Activated CD4-positive, alpha-beta T cell treated with anti-CD3 and anti-CD28 coated beads, Interleukin-2, amount 50 U/mL, for 1 hour (primary cell): ENCODE data around the gene GABRA4.

Experiments
- DNase-seq: peaks from one replicate; pipeline ENCODE4 v3.0.0-alpha.2; 2020

The GABRA4 gene

DNA sequence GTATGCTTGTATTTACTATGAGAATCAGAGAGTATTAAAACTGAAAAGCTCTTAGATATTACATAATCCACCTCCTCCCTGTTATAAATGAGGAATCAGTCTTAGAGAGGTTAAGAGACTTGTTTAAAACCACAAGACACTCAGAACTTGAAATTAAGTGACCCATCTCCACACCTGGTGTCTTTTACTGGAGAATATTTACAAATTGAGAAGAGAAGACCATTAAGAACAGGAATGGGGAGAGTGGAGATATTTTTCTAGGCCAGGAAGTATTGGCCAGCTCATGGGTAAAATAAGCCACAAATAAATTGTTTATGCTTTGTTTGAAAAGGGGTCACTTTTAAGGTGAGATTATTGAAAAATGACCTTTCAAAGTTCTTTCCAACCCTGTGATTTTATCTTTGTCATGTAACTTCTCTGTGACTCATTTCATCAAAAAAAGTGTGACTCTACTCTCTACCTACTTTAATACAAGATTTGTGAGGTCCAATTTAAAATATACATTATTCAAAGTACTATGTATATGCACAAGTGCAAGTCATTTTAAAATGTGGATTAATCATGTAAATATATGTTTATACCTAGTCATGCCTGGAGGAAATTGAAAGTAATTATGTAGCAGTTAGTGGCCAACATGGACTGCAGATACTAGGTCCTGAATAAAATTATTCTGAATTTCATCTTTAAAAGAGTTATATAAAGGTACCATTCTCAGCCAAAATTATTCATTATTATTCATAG is 68.4 kb downstream of the GABRA4 start:
- DNase-seq = no peak

DNA sequence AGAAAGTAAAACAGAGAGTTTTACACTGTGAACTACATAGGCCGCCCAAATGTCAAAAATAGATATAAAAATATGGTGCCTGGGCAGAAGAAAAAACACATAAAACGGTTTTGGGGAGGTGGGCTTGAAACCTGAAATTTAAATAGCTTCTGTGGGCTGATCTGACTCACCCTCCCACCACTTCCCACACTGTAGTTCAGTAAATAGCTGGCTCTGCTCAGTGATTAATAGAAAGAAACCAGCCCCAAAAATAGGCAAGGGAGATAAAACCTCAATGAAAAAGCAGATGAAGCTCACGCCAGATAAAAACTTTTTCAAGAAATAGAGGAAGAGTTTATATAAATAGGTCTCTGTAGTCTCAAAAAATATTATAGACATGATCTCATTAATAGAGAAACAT is 71.2 kb downstream of the GABRA4 start:
- DNase-seq = no peak

DNA sequence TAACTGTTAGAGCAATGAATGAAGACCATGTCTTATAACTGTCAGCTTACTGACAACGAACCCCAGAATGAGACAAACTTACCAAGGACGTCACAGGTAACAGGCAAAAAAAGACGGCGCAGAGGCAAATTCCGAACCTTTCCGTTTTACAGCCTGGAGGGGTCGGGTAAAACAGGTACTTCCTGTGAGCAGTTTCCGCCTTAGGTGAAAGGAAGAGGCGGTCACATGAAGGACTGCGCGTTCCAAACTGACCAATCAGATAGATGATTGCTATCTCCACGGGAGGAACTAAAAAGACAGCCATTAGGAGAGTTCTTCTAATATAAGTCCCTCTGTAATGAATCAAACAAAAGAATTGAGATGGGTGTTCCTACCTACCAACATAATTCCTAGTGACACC is 84.3 kb downstream of the GABRA4 start, which contains the start of gene COX7B2:
COX7B2 (minus strand) TSS at position 168 of the 400 bp plus-strand sequence. CDS start 174,053 bp downstream, outside the sequence.
- DNase-seq = no peak

DNA sequence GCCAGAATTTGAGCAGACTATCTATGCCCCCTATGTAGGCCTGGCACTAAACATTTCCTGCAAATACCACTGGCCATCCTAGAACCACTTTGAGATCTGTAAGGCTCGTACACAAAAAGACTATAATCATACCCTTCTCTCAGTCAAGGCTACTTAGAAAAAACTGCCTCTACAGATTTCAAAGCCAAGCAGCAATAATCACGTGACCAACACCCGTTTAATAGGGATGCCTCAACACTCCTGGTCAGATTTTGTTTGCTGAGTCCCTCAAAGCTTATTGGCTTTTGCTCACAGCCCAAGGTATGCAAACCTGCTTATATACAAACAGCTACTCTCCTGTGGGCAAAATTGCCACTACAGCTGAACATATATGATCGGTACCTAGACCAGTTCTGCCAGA is 85.2 kb downstream of the GABRA4 start:
- DNase-seq = no peak

DNA sequence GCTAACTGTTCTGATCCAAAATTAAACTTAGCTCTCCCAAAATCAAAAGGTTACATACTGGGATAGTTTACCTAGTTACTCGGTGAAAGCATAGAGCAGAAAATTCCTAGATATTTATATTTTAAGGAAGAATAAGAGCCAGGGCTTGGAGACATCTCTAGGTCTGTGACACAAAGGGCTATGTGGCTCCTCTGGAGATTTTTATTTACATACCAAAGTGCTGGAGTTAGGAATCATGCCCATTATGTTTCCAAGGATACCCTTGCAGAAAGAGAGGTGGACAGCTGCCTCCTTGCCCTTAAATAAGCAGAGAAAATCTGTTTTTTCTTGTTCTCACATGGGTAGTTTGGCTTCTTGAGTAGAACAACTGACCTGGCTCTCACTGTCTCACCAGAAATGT is 93.3 kb downstream of the GABRA4 start:
- no peak for DNase-seq

DNA sequence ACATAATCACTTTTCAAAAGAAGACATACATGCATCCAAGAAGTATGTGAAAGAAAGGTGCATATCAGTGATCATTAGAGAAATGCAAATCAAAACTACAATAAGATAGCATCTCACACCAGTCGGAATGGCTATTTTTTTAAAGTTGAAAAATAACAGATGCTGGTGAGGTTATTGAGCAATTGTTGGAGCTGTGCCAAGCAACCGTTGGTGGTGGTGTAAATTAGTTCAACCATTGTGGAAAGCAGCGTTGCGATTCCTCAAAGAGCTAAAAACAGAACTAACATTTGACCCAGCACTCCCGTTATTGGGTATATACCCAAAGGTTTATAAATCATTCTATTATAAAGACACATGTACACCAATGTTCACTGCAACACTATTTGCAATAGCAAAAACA is 98.6 kb downstream of the GABRA4 start:
- DNase-seq = no peak

DNA sequence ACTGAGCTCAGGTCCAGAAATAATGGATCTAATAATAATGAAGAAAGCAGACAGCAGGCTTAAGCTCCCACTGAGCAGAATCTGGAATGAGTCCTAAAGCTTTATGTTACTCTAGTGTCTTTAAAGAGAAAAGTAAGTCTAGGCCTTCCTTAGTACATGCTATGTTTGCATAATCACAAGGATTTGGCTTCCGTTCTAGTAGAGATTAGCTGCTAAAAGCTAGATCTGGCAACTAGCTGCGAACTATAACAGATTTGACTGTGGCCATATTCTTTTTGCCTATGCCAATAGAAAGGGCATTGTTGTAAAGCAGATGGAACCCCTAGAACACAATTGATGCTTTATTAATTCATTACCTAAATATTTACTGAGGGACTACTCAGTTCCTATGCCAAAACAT is 103.3 kb downstream of the GABRA4 start:
- DNase-seq = no peak

DNA sequence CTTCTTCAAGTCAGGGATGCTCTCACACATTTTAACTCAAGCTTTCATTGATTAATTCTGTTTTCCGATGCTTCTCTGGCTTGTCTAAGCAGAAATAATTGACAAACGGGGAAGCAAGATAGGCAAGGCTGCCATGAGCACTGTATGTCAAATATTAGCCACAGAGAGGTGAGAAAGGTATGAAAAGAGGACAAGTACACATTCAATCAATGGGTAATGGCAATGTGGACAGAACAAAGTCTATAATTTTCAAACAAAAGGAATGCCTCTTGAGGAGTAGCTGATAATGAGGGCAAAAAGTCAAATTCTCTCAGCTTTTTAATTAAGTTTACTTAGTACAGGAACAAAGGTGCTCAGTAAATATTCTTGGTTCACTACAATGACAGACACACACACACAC is 104.0 kb downstream of the GABRA4 start:
- no peak for DNase-seq

DNA sequence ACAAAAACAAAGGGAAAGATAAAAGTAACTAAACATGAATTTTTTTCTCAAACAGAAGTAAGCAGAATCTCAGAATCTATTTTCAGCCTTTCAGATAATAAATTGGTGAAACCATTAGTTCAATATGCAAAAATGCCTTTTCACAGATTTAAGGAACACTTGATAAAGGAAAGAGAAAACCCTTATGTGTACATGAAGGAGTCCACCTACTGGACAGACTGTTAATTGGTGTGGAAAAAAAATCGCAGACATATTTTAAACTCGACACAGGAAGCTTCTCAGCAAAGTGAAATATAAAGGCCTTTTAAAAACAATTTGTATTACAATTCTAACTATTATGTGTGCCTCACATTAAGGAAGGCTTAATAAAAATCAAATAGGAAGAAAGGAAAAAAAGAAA is 106.7 kb downstream of the GABRA4 start:
- DNase-seq = no peak

DNA sequence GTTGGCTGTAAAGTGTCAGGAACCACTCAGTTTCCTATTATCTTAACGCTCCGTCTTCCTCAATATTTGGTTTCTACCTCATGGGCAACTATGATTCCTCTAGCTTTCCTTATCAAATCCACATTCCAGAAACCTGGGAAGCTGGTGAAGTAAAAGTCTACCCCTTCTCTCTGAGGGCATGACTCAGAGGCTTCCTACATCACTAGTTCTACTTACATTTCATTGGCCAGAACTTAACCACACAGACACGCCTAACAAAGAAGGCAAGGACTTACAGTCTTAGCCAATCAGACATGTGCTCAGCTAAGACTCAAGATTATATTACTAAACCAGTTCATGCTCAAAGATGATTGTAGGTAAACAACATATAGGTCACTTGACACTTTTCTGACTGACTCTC is 114.7 kb downstream of the GABRA4 start:
- no peak for DNase-seq

DNA sequence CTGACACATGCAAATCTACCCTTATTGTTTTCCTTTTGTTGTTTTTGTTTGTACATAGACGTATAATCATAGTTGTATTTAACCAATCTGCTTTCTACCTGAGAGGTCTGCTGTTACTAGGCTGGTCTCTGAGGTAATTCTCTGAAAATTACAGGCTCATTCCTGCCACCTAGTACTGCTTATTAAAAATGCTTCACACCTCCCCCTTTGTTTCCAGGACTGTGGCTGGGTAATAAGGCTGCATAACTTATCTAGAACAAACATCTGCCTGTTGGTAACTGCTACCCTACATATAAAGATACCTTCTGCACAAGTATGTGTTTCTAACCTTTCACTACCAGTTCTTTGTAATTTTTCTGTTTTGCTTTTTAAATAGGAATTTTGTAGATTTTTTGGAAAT is 118.6 kb downstream of the GABRA4 start:
- DNase-seq = no peak

DNA sequence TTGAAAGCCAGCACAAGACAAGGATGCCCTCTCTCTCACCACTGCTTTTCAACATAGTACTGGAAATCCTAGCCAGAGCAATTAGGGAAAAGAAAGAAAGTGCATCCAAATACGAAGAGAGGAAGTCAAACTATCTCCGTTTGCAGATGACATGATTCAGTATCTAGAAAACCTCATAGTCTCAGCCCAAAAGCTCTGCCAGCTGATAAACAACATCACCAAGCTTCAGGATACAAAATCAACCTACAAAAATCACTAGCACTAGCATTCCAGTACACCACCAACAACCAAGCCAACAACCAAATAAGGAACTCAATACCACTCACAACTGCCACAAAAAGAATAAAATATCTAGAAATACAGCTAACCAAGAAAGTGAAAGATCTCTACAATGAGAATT is 123.0 kb downstream of the GABRA4 start:
- no peak for DNase-seq
